Right hindlimb (tissue), 1 donor: ENCODE results near the gene TBCB.
"Not testable (repeated sequence)": the region's sequence is repeated elsewhere in the genome, so short reads cannot be mapped to it uniquely, and the experiment has no call there.

ENCODE experiments used
- DNase-seq: peaks from one replicate; pipeline ENCODE4 v3.0.0-alpha.2; 2018

The TBCB gene, protein sequence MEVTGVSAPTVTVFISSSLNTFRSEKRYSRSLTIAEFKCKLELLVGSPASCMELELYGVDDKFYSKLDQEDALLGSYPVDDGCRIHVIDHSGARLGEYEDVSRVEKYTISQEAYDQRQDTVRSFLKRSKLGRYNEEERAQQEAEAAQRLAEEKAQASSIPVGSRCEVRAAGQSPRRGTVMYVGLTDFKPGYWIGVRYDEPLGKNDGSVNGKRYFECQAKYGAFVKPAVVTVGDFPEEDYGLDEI

DNA sequence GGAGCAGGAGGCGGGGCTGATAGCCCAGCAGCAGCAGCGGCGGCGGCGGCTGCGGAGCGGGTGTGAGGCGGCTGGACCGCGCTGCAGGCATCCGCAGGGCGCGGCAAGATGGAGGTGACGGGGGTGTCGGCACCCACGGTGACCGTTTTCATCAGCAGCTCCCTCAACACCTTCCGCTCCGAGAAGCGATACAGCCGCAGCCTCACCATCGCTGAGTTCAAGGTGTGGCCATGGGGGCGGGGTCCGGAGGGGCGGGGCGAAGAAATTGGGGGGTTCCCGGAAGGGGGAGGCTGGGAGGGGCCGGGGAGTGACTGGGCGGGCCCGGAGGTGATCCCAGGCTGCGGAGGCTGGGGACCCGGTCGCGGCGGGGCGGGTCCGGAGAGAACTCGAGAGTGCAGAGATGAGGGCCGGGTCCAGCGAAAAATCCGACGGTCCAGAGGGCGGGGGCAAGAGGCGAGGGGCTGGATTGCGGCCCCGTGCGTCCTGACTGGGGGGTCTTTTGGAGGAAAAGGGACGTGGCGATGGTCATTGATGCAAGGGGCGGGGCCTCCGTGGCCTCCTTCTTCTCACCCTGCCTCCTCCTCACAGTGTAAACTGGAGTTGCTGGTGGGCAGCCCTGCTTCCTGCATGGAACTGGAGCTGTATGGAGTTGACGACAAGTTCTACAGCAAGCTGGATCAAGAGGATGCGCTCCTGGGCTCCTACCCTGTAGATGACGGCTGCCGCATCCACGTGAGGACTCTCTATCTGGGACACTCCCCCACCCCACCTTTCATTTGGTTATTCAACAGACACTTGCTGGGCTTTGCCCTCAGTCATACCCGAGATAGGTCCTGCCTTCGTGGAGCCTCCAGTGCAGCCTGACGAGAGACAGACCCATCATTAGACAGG, at the start of gene TBCB:
TBCB (plus strand) TSS at position 16 of the 891 bp plus-strand sequence; CDS start at position 109, 93 bp downstream.
- DNase-seq = no peak

DNA sequence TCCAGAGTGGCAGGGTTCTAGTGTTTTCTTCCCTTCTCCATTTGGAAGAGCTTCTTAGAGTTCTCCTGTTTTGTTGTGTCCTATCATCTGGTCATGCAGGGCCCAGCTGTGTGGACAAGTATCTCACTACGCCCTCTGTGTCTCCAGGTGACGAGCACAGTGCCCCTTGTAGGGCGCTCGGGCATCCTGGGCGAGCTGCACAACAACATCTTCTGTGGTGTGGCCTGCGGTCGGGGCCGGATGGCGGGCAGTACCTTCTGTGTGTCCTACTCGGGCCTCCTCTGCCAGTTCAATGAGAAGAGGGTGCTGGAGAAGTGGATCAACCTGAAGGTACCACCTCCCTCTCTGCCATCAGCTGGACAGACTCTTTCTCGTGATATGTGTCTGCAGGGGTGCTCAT, 47.6 kb upstream of the TBCB start:
- DNase-seq = no peak

DNA sequence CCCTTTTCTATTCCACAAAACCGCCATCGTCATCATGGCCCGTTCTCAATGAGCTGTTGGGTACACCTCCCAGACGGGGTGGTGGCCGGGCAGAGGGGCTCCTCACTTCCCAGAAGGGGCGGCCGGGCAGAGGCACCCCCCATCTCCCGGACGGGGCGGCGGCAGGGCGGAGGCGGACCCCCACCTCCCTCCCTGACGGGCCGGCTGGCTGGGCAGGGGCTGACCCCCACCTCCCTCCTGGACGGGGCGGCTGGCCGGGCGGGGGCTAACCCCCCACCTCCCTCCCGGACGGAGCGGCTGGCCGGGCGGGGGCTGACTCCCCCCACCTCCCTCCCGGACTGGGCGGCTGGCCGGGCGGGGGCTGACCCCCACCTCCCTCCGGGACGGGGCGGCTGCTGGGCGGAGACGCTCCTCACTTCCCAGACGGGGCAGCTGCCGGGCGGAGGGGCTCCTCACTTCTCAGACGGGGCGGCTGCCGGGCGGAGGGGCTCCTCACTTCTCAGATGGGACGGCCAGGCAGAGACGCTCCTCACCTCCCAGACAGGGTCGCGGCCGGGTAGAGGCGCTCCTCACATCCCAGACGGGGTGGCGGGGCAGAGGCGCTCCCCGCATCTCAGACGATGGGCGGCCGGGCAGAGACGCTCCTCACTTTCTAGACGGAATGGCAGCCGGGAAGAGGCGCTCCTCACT, 46.3 kb upstream of the TBCB start:
- not testable (repeated sequence) for DNase-seq

DNA sequence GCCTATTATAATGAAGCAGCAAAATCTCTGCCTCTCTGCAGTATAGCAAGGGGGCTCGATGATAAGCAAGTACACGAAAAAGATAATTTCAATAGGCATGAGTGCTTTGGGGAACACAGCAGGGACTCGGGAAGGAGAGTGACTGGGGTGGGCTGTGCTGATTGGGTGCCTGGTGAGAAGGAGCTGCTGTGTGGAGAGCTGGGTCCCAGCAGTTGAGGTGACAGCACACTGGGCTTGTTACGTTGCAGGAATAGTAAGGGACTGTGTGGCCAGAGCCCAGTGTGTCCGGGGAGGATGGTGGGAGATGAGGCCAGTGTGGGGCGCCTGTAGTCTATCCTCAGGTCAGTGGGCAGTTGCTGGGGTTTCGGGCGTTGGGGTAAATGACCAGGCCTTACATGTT, 43.2 kb upstream of the TBCB start:
- no peak for DNase-seq

DNA sequence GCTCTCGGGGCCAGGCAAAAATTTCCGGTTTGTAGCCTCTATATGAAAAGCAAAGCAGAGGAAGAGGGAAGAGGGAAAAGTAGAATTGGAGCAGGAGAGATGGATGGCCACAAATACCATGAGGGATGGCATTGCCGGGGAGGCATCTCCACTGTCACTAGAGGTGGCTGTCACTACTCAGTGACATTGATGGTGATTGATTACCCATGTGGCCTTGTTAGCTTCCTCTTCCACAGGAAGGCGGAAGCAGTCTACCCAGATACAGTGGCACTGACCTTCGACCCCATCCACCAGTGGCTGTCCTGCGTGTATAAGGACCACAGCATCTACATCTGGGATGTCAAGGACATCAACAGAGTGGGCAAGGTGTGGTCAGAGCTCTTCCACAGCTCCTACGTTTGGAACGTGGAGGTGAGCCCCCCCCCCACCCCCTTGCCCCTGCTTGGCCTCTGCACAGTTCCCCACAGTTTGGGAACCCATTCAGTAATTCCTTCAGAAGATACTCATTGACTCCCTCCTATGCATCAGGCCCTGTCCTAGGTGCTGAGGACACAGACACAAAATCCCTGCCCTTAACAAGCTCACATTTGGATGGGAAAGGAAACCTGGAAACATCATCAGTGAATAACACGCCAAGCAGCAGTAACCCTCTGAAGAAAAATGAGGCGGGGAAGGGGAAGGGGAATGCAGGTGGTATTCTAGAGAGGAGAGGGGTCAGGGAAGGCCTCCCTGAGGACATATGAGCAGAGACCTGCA, 42.0 kb upstream of the TBCB start:
- DNase-seq = no peak

DNA sequence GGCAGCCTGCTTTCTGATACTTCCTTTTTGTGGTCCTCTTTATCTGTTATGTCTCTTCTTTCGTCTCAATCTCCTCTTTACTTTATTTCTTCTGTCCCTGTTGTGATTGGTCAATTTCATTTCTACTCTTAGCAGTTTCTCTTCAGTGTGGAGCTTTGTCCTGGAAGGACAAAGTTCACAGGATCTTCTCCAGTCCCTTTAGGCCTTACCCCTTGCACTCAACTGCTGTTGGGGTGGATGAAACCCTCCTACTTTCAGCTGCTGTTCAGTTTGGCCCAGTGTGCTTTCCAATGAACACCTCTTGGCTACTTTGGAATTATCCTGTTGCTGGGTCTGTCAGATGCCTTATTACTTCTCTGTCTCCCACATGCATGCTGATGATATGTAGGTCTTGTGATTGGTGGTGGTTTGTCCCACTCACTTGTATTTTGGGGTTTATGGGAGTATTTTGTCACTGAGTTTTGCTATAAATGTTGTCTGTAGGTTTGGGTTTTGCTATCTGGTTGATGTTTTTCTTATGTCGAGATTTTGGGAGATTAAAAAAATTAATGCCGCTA, 35.8 kb upstream of the TBCB start:
- no peak for DNase-seq

DNA sequence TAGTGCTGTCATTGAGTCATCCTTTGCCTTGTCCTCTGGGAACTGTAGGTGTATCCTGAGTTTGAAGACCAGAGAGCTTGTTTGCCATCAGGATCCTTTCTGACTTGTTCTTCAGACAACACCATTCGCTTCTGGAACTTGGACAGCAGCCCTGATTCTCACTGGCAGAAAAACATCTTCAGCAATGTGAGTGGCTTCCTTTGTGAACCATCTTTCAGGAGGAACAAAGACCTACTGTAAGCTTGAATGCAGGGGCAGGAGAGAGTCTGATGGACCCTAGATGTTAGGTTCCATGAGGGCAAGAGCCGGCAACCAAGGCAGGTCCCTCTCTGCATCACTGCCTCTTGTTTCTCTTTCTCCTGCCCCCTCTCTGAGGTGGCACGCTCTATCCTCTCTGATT, 33.9 kb upstream of the TBCB start:
- no peak for DNase-seq

DNA sequence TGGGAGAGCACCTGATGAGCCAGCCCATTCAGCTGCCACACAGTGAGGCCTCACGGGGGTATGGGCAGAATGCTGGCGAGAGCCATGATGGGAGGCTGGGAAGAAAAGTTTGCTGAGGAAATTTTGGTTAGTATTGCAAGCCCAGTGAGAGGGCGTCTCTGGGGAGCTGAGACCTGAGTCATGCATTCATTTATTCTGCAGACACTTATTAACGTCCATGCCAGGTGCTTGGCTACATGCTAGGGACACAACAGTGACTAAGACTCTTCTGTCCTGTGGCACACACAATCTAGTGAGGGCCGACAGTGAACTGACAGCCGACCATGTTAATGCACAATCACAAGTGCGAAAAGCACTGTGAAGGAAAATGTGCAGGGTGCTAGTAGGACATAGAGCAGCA, 33.4 kb upstream of the TBCB start:
- DNase-seq = no peak

DNA sequence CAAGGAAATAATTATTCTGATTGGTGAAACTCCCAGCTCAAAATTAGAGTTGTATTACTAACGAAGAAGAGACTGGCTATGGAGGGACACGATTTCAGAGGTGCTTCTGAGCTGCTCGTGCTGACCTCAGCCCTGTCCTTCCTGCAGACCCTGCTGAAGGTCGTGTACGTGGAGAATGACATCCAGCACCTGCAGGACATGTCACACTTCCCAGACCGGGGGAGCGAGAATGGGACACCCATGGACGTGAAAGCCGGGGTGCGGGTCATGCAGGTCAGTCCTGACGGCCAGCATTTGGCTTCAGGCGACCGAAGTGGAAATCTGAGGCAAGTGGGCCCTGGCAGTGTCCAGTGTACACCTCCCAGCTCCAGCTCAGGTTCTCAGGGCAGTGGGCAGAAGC, 32.4 kb upstream of the TBCB start:
- no peak for DNase-seq

DNA sequence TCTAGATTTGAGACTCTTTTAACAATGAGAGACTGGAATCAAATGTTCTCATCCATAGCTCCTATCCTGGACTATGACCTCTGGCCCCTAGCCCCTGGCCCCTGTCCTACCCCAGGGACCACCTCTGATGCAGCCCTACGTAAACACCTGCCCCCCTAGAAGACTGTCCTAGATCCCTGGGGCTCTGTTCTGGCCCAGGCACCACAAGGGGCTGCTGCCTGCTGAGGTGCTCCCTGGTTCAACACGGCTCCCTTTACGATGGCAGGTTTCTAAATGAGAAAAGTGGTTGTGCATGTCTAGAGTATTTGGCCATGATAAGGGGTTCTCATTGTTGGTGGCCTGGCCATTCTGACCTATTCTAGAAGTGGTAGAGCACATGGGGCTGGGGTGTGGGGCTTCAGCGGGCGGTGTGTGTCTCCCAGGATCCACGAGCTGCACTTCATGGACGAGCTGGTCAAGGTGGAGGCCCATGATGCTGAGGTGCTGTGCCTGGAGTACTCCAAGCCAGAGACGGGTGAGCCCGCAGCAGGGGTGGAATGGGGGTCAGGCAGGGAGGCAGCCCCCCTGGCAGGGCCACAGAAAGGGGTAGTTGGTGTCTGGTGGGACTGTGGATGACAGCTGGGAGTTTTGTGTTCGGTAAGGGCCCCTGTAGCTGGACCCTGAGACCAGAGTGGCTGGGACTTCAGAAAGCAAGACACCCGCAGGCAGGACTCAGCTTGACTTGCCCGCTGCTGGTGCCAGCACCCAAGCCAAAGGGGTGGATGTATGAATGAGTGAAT, 30.8 kb upstream of the TBCB start:
- no peak for DNase-seq

DNA sequence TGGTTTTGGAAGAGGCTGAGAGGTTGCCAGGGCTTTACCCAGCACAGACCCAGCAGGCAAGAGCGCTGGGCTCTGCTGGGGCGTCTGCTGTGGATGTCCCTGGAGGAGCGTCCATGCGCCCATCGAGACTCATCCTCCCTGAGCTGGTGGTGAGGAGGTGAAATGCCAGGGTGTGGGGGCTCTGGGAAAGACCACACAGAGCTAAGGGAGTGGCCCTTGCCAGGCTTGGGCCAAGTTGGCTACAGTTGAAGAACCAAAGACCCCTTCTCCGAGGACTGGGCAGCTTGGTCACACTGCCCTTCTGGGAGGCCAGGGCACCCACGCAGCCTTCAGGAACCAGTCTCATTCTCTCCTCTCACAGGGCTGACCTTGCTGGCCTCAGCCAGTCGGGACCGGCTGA, 28.9 kb upstream of the TBCB start:
- no peak for DNase-seq

DNA sequence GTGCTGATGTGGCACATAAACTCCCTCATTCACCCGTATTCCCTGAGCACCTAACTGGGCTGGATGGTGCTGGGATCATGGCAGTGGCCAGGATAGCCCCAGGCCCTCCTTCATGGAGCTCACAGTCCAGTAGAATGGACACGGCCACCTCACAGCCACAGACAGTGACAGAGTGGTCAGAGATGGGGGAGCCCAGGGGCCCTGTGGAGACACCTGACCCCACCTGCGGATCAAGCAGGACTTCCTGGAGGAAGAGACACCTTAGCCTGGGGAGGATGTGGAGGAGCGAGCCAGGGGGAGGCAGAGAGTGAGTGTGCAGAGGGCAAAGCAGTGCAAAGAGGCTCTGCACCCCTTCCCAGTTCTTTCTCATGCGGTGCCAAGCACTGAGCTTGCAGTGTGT, 25.4 kb upstream of the TBCB start:
- DNase-seq = no peak

DNA sequence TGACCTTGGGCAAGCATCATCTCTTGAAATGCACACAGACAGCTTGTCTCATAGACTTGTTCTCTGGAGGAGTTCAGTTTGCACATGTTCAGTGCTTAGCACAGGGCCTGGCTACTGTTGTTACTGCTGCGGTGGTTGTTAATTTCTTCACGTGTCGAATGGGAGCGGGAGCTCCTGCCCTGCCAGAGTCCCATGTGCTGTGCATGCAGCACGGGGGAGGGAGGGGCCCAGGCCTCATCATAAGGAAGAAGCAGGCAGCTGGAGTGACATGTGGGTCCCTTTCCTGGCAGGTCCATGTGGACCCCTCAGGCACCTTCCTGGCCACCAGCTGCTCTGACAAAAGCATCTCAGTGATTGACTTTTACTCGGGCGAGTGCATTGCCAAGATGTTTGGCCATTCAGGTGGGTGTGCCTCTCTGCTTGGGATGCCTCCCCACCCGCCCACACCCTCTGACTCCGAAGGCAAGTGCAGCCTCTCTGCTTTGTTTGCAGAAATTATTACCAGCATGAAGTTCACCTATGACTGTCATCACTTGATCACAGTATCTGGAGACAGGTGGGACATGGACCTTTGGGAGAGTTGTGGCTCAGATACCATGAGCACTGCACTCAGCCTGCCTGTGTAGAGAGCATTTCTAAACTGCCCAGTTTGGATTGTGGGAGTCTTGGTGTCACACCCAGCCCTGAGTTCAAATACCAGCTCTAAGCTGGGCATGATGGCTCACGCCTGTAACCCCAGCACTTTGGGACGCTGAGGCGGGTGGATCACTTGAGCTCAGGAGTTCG, 24.2 kb upstream of the TBCB start:
- DNase-seq = no peak

DNA sequence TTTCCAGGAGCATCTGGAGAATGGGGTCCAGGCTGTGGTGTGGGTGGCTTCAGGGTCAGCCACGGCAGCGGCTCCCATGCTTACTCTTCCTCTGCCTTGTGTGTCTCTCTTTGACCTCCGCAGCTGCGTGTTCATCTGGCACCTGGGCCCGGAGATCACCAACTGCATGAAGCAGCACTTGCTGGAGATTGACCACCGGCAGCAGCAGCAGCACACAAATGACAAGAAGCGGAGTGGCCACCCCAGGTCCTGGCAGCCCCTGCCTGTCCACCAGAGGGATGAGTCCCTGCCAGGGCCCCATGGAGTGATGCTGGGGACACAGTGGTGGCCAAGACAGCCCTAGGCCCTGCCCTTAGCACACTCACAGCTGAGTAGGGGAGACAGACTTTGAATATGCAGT, 22.7 kb upstream of the TBCB start:
- no peak for DNase-seq

DNA sequence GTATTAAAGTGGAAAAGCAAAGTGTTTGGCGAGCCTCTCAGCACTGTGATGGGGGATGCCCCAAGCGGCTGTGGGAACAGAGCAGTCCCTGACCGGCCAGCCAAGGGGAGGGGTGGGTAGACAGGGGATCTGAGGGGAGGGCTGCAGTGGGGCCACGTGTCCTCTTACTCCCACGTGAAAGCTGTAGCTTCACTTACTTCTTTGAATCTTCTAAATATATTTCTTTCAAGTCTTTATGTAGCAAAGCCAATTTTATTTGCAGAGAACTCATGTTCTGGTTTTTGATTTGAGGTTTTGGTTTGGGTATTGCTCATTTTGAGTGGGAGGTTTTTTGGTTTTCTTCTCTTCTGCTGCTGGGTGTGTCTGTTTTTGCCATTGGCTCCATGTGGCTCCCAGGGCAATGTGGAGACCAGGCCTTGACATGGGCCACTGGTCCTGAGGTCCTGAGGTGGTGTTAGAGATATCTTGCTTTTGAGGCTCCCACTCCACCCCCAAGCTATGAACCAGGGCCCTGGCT, 22.1 kb upstream of the TBCB start:
- DNase-seq = no peak

DNA sequence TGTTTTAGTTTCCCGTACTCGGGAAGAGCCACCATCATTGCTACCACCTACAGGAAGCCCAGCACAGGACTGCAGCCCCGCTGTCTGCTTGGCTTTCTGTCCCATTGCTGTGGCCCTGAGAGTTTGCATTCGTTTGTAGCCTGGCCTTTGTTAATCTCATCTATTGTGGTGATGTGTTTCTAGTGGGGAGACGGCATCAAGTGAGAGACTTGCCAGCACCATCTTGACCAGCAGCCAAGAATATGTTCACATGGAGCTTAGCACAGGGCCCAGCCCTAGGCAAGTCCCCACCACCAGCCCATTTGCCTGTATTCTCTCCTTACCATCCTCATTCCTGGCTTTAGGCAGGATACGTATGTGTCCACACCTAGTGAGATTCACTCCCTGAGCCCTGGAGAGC, 21.6 kb upstream of the TBCB start:
- DNase-seq = no peak

DNA sequence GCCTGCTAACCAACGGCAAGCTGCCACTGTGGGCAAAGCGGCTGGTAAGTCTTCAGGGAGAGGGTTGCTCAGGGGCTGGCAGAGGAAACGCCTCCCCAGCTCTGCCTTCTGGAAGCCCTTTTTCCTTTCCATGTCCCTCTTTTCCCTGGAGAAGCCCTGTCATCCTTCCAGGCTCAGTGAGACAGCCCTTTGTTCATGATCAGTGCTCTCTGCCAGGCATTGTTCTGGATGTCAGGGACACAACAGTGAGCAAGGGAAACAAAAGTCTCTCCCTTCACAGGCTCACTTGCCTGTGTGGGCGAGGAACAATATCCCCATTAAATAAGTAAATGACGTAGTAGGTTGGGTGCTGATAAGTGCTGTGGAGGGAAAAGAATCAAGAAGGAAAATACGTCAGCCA, 18.2 kb upstream of the TBCB start:
- no peak for DNase-seq

DNA sequence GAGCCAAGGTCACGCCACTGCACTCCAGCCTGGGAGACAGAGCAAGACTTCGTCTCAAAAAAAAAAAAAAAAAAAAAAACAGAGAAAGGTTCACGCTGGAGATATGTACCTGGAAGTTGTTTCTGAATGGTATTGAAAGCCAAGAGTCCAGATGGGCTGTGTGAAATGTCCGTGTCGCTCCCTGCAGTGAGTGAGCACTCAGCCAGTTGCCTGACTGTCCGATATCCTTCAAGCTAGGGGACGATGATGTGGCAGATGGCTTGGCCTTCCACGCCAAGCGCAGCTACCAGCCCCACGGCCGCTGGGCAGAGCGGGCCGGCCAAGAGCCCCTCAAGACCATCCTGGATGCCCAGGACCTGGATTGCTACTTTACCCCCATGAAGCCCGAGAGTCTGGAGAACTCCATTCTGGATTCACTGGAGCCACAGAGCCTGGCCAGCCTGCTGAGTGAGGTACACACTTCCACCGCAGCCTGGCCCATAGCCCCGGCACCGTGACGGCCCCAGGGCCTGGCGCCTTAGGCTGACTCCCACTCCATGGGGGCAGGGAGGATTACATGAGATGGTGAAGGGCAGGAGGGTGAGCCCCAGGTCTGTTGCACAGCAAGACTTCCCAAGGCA, 16.0 kb upstream of the TBCB start:
- DNase-seq = no peak

DNA sequence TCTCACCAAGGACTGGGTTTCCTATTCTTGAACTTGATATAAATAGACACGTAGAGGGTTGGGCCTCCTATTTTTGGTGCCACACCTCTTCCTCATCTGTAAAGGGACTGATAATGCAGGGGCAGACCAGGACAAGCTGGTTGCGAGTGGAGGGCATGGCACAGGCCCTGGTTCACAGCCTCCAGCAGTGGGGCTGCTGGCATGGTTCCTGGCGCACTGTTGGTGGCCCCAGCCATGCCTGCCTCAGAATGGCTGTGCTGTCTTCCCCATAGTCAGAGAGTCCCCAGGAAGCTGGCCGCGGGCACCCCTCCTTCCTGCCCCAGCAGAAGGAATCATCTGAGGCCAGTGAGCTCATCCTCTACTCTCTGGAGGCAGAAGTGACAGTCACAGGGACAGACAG, 14.8 kb upstream of the TBCB start:
- no peak for DNase-seq

DNA sequence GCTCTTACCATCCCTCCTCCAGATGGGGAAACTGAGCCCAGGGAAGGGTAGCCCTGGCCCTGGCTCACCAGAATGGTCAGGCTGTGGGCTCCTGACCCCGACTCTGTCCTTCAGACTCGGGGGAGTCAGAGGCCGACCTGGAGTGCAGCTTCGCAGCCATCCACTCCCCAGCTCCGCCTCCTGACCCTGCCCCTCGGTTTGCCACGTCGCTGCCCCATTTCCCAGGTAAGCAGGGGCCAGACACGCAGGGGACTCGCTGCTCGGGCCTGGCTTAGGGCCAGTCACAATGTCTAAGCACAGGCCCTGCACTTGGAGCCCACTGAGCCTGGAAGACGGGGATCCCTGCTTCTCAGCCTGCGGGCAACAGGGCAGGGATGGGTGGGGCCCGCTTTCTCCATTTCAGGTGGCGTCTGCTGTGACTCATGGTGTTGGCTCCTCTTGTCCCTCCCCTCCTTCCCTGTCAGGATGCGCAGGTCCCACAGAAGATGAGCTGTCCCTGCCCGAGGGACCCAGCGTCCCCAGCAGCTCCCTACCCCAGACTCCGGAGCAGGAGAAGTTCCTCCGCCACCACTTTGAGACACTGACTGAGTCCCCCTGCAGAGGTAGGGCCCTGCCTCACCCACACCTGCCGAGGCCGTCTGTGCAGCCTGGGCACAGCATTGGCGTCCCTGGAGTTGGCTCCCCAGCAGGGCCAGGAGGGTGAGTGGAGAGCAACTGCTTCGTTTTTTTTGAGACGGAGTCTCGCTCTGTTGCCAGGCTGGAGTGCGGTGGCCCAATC, 13.5 kb upstream of the TBCB start:
- DNase-seq = no peak
